Astrocyte of the cerebellum (primary cell): Measurements from ENCODE around the gene OPRL1.

Experiments used
- DNase-seq: peaks from one replicate; pipeline ENCODE4 v3.0.0-alpha.2; 2011; ENCODE audit warnings: low read depth
- H3K4me3 ChIP-seq: 2 replicates; pipeline ENCODE4 v1.5.1; 2011; ENCODE audit warnings: mild to moderate bottlenecking, low read depth, low read length, moderate library complexity
- CTCF ChIP-seq: IDR thresholded peaks from 2 replicates; pipeline ENCODE4 v1.5.1; 2012; ENCODE audit warnings: low read length, low read depth, moderate library complexity, mild to moderate bottlenecking; ENCODE audit errors: missing control alignments
- in situ Hi-C: cut with HindIII; loops from 2 replicates; pipeline ENCODE4 v1.10.0; 2017; ENCODE audit warnings: low sequenced_read_pairs

Gene OPRL1

GRCh38 chr20:64048402-64049044, 31.4 kb upstream of the OPRL1 start:
- H3K4me3 ChIP-seq = no peak overlapping the region
- no peak for TF ChIP-seq CTCF
- DNase-seq = no peak
- in situ Hi-C loops = no loop called here

GRCh38 chr20:64049060-64049877, 30.6 kb upstream of the OPRL1 start, which contains the start of gene SOX18:
TSS of gene SOX18 (minus strand) at chr20:64049639. CDS start at chr20:64049516, 123 bp downstream.
- no peak for TF ChIP-seq CTCF
- no peak within 1 kb of the TSS for H3K4me3 ChIP-seq
- no peak for DNase-seq
- in situ Hi-C loops = no loop called here

GRCh38 chr20:64049878-64050260, 30.0 kb upstream of the OPRL1 start:
- DNase-seq = no peak
- TF ChIP-seq CTCF = no peak
- in situ Hi-C loops = loop anchor here (5.0 kb wide), 1 partner anchor 48 kb away; no protein-coding TSS in a partner anchor
- no peak overlapping the region for H3K4me3 ChIP-seq

- no peak for TF ChIP-seq CTCF
- H3K4me3 ChIP-seq = no peak overlapping the region
- in situ Hi-C loops = loop anchor here (5.0 kb wide), 1 partner anchor 48 kb away; no protein-coding TSS in a partner anchor
- no peak for DNase-seq
Measured at GRCh38 chr20:64050261-64051032, 29.4 kb upstream of the OPRL1 start.

GRCh38 chr20:64051033-64051452, 28.8 kb upstream of the OPRL1 start:
- no peak for DNase-seq
- in situ Hi-C loops = loop anchor here (5.0 kb wide), 1 partner anchor 49 kb away; no protein-coding TSS in a partner anchor
- no peak overlapping the region for H3K4me3 ChIP-seq
- no peak for TF ChIP-seq CTCF
